Fibroblast of lung (primary cell): ENCODE data around the gene RBM17. TPM values are rescaled to one million over a fixed set of nuclear protein-coding genes. Genes with fewer than 3 reads are reported as not detected.
"Not testable (repeated sequence)": the region's sequence is repeated elsewhere in the genome, so short reads cannot be mapped to it uniquely, and the experiment has no call there.

Source experiments
- DNase-seq, 2 donors: peaks; one replicate each; pipeline versions ENCODE4 v3.0.0 to v3.0.0-alpha.2; 2010; ENCODE audit warnings: low read depth in 2 of 2
- H2AFZ ChIP-seq: 2 replicates; pipeline ENCODE4 v1.5.1; 2012; ENCODE audit warnings: low read length, control low read depth, inconsistent platforms
- H3K27ac ChIP-seq: 2 replicates; pipeline ENCODE4 v1.5.1; 2011; ENCODE audit warnings: low read length, control low read depth; ENCODE audit not compliant: insufficient read depth
- H3K27me3 ChIP-seq: 2 replicates; pipeline ENCODE4 v1.5.1; 2011; ENCODE audit warnings: mild to moderate bottlenecking, low read length; ENCODE audit not compliant: control insufficient read depth, insufficient read depth
- H3K36me3 ChIP-seq: 2 replicates; pipeline ENCODE4 v1.5.1; 2011; ENCODE audit warnings: low read length; ENCODE audit not compliant: control insufficient read depth, insufficient read depth
- H3K4me1 ChIP-seq: 2 replicates; pipeline ENCODE4 v1.5.1; 2011; ENCODE audit warnings: low read length; ENCODE audit not compliant: control insufficient read depth, insufficient read depth; ENCODE audit errors: extremely low read depth
- H3K4me2 ChIP-seq: 2 replicates; pipeline ENCODE4 v1.5.1; 2011; ENCODE audit warnings: low read length, control low read depth; ENCODE audit not compliant: insufficient read depth; ENCODE audit errors: extremely low read depth
- H3K4me3 ChIP-seq, 4 experiments: fragments of 200-600 bp in 1 of 4; sonication (generic) in 1 of 4; replicated peaks in 1 of 4; 2 replicates each; pipeline ENCODE4 v1.5.1; 2011 to 2016; ENCODE audit warnings: low read length in 4 of 4, low read depth in 3 of 4, mild to moderate bottlenecking in 3 of 4, control low read depth in 2 of 4, inconsistent platforms in 1 of 4, mixed read lengths in 1 of 4; ENCODE audit not compliant: insufficient read depth in 1 of 4; ENCODE audit errors: control extremely low read depth in 1 of 4
- H3K79me2 ChIP-seq: 2 replicates; pipeline ENCODE4 v1.5.1; 2012; ENCODE audit warnings: mild to moderate bottlenecking, low read length, inconsistent platforms; ENCODE audit not compliant: control insufficient read depth, insufficient read depth
- H3K9ac ChIP-seq: 2 replicates; pipeline ENCODE4 v1.5.1; 2011; ENCODE audit warnings: mild to moderate bottlenecking, low read length, control low read depth; ENCODE audit not compliant: insufficient read depth
- H3K9me3 ChIP-seq: 2 replicates; pipeline ENCODE4 v1.5.1; 2012; ENCODE audit warnings: low read depth, low read length; ENCODE audit not compliant: control insufficient read depth, insufficient read depth
- H4K20me1 ChIP-seq: 2 replicates; pipeline ENCODE4 v1.5.1; 2011; ENCODE audit warnings: low read length; ENCODE audit not compliant: control insufficient read depth, insufficient read depth; ENCODE audit errors: extremely low read depth
- CTCF ChIP-seq, 2 donors: IDR thresholded peaks in 1 of 2; conservative IDR thresholded peaks in 1 of 2; 1 replicate in 1 of 2; 2 replicates in 1 of 2; pipeline ENCODE4 v1.5.1; 2011 to 2012; ENCODE audit warnings: low read length in 2 of 2, control low read depth in 1 of 2, inconsistent platforms in 1 of 2, low read depth in 1 of 2, mild to moderate bottlenecking in 1 of 2
- EZH2 ChIP-seq: IDR thresholded peaks from 2 replicates; pipeline ENCODE4 v1.5.1; 2012; ENCODE audit warnings: low read length, control low read depth, mild to moderate bottlenecking; ENCODE audit errors: missing control alignments
- polyA plus RNA-seq, 2 donors: library from polyadenylated mRNA; depleted of rRNA in 1 of 2; stranded (reverse) in 1 of 2; unstranded in 1 of 2; fragments of >200 nt; gene quantifications; 2 replicates each; pipeline ENCODE4 v1.2.1, GENCODE V29; 2011 to 2012; ENCODE audit warnings: missing spikeins in 1 of 2
- total RNA-seq: library from RNA; depleted of rRNA; stranded (reverse); fragments of >200 nt; gene quantifications from 2 replicates; pipeline ENCODE4 v1.2.1, GENCODE V29; 2014

RBM17 gene
- total and polyA plus RNA-seq, 2 donors (not counting 1 experiment from before 2014, with no cell fraction given), result 28.9 to 46.1 TPM

GRCh38 chr10:6123532-6123931, 34.7 kb downstream of the RBM17 start:
- Histone ChIP-seq H3K27me3 (no peaks in the 10 kb centered on the region), H3K4me2 (no peak overlapping the region), H3K4me3 (no peak overlapping the region), H3K4me1 (peaks cover 2% of the 10 kb centered on the region), H3K79me2 (no peaks in the 10 kb centered on the region), H3K36me3 (no peaks in the 10 kb centered on the region), H4K20me1 (no peaks in the 10 kb centered on the region), H3K9ac (no peak overlapping the region), H2AFZ (no peak overlapping the region), H3K27ac (no peak overlapping the region), H3K9me3 (no peaks in the 10 kb centered on the region)
- DNase-seq, result no peak
- TF ChIP-seq EZH2 (no peak), CTCF (conservative IDR thresholded peaks at IDR 0.05 in 1 of 2, IDR thresholded peaks at IDR 0.05 in 1 of 2; ENCODE audit: low read depth in 1 of 2, low read length in 2 of 2) (no peak)

- Histone ChIP-seq H3K4me1 (peaks cover 5% of the 10 kb centered on the region), H3K9me3 (no peaks in the 10 kb centered on the region), H3K79me2 (no peaks in the 10 kb centered on the region), H3K27me3 (no peaks in the 10 kb centered on the region), H4K20me1 (no peaks in the 10 kb centered on the region), H3K27ac (no peak overlapping the region), H3K36me3 (no peaks in the 10 kb centered on the region), H3K4me3 (no peak overlapping the region), H2AFZ (no peak overlapping the region), H3K9ac (no peak overlapping the region), H3K4me2 (no peak overlapping the region)
- TF ChIP-seq EZH2, result no peak
- no peak for TF ChIP-seq CTCF (conservative IDR thresholded peaks at IDR 0.05 in 1 of 2, IDR thresholded peaks at IDR 0.05 in 1 of 2; ENCODE audit: low read depth in 1 of 2, low read length in 2 of 2)
- DNase-seq, result no peak
Observed at GRCh38 chr10:6124666-6125065, 35.8 kb downstream of the RBM17 start.

- H3K9ac ChIP-seq, H3K4me2 ChIP-seq, H4K20me1 ChIP-seq, H3K79me2 ChIP-seq, H3K36me3 ChIP-seq, H3K27ac ChIP-seq, H3K4me3 ChIP-seq, H2AFZ ChIP-seq, H3K9me3 ChIP-seq, H3K27me3 ChIP-seq, DNase-seq: not testable (repeated sequence)
- peaks cover 13% of the 10 kb centered on the region for H3K4me1 ChIP-seq
Observed at GRCh38 chr10:6127461-6127860, 38.6 kb downstream of the RBM17 start.
